K562 (cell line): ENCODE data around the gene PGBD1. TPM values are rescaled to one million over a fixed set of nuclear protein-coding genes. Genes with fewer than 3 reads are reported as not detected.

Experiments
- ASH1L ChIP-seq: fragments of 450-650 bp; IDR thresholded peaks from 2 replicates; pipeline ENCODE4 v1.6.1; 2018; ENCODE audit warnings: borderline replicate concordance, mild to moderate bottlenecking, low read depth; ENCODE audit not compliant: partially characterized antibody
- BCL6 ChIP-seq: fragments of 250-450 bp; sonication (Bioruptor Pico); IDR thresholded peaks from 2 replicates; pipeline ENCODE4 v1.4.0; 2020
- HCFC1 ChIP-seq: IDR thresholded peaks from 2 replicates; pipeline ENCODE4 v1.6.1; 2012; ENCODE audit warnings: low read depth, low read length, improper control_type of control experiment
- HEY1 ChIP-seq: fragments of 250-450 bp; sonication (Bioruptor Pico); IDR thresholded peaks from 2 replicates; pipeline ENCODE4 v1.5.0; 2020; ENCODE audit warnings: mild to moderate bottlenecking, moderate library complexity, borderline replicate concordance
- MBD2 ChIP-seq: sonication (generic); IDR thresholded peaks from 2 replicates; pipeline ENCODE4 v1.6.1; 2016; ENCODE audit warnings: low read depth, borderline replicate concordance
- NELFE ChIP-seq: IDR thresholded peaks from 2 replicates; pipeline ENCODE4 v1.6.1; 2011; ENCODE audit warnings: mild to moderate bottlenecking; ENCODE audit not compliant: insufficient read depth, insufficient read length
- SNIP1 ChIP-seq: fragments of 450-650 bp; IDR thresholded peaks from 2 replicates; pipeline ENCODE4 v1.7.1; 2017; ENCODE audit warnings: low read depth, mild to moderate bottlenecking
- ZBTB1 ChIP-seq: sonication (generic); formaldehyde crosslinking; IDR thresholded peaks from 2 replicates; pipeline ENCODE4 v1.8.1; 2023; ENCODE audit warnings: missing genetic modification reagents, low read depth, mild to moderate bottlenecking, borderline replicate concordance
- ZNF134 ChIP-seq: fragments of 250-450 bp; sonication (Bioruptor Pico); conservative IDR thresholded peaks from 2 replicates; pipeline ENCODE4 v1.4.0; 2020
- ZNF143 ChIP-seq: sonication (generic); formaldehyde crosslinking; IDR thresholded peaks from 2 replicates; pipeline ENCODE4 v1.9.0; 2022; ENCODE audit warnings: mild to moderate bottlenecking, missing genetic modification reagents
- ZNF780A ChIP-seq: fragments of 250-450 bp; sonication (Bioruptor Pico); IDR thresholded peaks from 2 replicates; pipeline ENCODE4 v1.5.0; 2021; ENCODE audit warnings: mild to moderate bottlenecking
- ZNF79 ChIP-seq: fragments of 250-450 bp; sonication (Bioruptor Pico); IDR thresholded peaks from 2 replicates; pipeline ENCODE4 v1.4.0; 2020; ENCODE audit warnings: low read depth, mild to moderate bottlenecking, moderate library complexity
- polyA plus RNA-seq, 8 experiments: library from polyadenylated mRNA; depleted of rRNA in 4 of 8; stranded (reverse) in 5 of 8; unstranded in 3 of 8; fragments of >200 nt; fragmentation: Nextera tagmentation in 2 of 8; fragmentation: Illumina TruSeq in 1 of 8; extraction: Ambion mirVana in 2 of 8; extraction: Trizol in 1 of 8; gene quantifications; 2 replicates each; pipeline versions ENCODE4 v1.2.1 to v1.2.3, GENCODE V29; 2011 to 2014; ENCODE audit warnings: inconsistent platforms in 1 of 8, missing spikeins in 1 of 8
- total RNA-seq, 7 experiments: library from RNA; depleted of rRNA in 6 of 7; stranded (reverse); fragments of >200 nt in 6 of 7; fragmentation: Illumina TruSeq in 2 of 7; extraction: Trizol in 2 of 7; gene quantifications; 2 replicates each; pipeline versions ENCODE4 v1.2.1 to v1.2.3, GENCODE V29; 2011 to 2021; ENCODE audit warnings: low replicate concordance in 1 of 7
- TF ChIP-seq, protein P1 (sequence below): fragments of 450-650 bp; formaldehyde crosslinking; conservative IDR thresholded peaks from 2 replicates; pipeline ENCODE4 v1.4.0; 2022; ENCODE audit warnings: mild to moderate bottlenecking, missing genetic modification characterization
- TF ChIP-seq, protein P2 (sequence below), 2 experiments: IDR thresholded peaks; 2 replicates each; pipeline ENCODE4 v1.6.1; 2011; ENCODE audit warnings: borderline replicate concordance in 1 of 2, control low read depth in 1 of 2, low read depth in 1 of 2, low read length in 1 of 2, mild to moderate bottlenecking in 1 of 2, mixed read lengths in 1 of 2, moderate library complexity in 1 of 2; ENCODE audit not compliant: insufficient read depth in 1 of 2, insufficient read length in 1 of 2, poor library complexity in 1 of 2, severe bottlenecking in 1 of 2; ENCODE audit errors: extremely low read depth in 1 of 2
- TF ChIP-seq, protein P3 (sequence below): fragments of 250-450 bp; sonication (Bioruptor Pico); IDR thresholded peaks from 2 replicates; pipeline ENCODE4 v1.5.0; 2021; ENCODE audit warnings: mild to moderate bottlenecking, moderate library complexity
- TF ChIP-seq, protein P4 (sequence below): IDR thresholded peaks from 2 replicates; pipeline ENCODE4 v1.6.1; 2014; ENCODE audit warnings: antibody characterized with exemption
- TF ChIP-seq, protein P5 (sequence below), 3 experiments: fragments of 200-800 bp in 1 of 3; fragments of 250-450 bp in 1 of 3; fragments of 450-650 bp in 1 of 3; sonication (Bioruptor Pico) in 1 of 3; sonication (Bioruptor generic) in 1 of 3; formaldehyde crosslinking in 1 of 3; IDR thresholded peaks; 2 replicates each; pipeline versions ENCODE4 v1.6.1 to v1.8.0; 2016 to 2022; ENCODE audit warnings: mild to moderate bottlenecking in 2 of 3, missing genetic modification characterization in 2 of 3, missing compliant biosample characterization in 1 of 3, moderate library complexity in 1 of 3

Gene PGBD1
- total and polyA plus RNA-seq, 9 of the 15 experiments (the other 6 are each of a cell fraction or from before 2014, with no cell fraction given): 3.3 to 9.0 (median 7.3) TPM

DNA sequence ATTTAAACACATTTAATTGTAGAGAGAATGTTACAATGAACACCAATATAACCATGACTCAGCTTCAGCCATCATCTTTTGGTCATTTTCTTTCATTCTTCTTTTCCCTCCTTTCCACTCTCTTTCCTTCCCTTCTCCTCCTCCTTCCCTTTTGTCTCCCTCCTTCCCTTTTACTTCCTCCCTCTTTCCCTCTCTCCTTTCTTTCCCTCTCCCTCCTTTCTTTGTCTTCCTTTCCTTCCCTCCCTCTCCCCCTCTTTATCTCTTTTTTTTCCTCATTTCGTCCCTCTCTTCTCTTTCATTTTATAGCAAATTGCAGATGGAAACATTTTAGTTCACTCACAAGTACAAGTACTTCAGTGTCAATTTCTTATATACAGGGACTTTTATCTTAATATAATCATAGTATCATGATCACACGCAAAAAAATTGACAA, 70.1 kb downstream of the PGBD1 start (continued):
- TF ChIP-seq, protein P1, sequence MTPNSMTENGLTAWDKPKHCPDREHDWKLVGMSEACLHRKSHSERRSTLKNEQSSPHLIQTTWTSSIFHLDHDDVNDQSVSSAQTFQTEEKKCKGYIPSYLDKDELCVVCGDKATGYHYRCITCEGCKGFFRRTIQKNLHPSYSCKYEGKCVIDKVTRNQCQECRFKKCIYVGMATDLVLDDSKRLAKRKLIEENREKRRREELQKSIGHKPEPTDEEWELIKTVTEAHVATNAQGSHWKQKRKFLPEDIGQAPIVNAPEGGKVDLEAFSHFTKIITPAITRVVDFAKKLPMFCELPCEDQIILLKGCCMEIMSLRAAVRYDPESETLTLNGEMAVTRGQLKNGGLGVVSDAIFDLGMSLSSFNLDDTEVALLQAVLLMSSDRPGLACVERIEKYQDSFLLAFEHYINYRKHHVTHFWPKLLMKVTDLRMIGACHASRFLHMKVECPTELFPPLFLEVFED: peak; percentile 95
- TF ChIP-seq, protein P2, sequence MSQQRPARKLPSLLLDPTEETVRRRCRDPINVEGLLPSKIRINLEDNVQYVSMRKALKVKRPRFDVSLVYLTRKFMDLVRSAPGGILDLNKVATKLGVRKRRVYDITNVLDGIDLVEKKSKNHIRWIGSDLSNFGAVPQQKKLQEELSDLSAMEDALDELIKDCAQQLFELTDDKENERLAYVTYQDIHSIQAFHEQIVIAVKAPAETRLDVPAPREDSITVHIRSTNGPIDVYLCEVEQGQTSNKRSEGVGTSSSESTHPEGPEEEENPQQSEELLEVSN (IDR thresholded peaks at IDR 0.05; ENCODE audit: borderline replicate concordance in 1 of 2, extremely low read depth in 1 of 2, insufficient read depth in 1 of 2, insufficient read length in 1 of 2, low read depth in 1 of 2, low read length in 1 of 2, poor library complexity in 1 of 2, severe bottlenecking in 1 of 2): no peak
- TF ChIP-seq MBD2 (no peak), ZNF79 (CRISPR knock-in tag) (no peak), HCFC1 (no peak), NELFE (no peak), BCL6 (CRISPR knock-in tag) (no peak), ZNF134 (CRISPR knock-in tag) (no peak), HEY1 (CRISPR knock-in tag) (no peak), ZNF143 (CRISPR knock-in tag) (no peak), ZNF780A (CRISPR knock-in tag) (no peak), ZBTB1 (CRISPR knock-in tag) (no peak), ASH1L (peak; percentile 66), SNIP1 (peak; percentile 58; the same call in 1 of the 2 replicates)
- TF ChIP-seq, protein P3, sequence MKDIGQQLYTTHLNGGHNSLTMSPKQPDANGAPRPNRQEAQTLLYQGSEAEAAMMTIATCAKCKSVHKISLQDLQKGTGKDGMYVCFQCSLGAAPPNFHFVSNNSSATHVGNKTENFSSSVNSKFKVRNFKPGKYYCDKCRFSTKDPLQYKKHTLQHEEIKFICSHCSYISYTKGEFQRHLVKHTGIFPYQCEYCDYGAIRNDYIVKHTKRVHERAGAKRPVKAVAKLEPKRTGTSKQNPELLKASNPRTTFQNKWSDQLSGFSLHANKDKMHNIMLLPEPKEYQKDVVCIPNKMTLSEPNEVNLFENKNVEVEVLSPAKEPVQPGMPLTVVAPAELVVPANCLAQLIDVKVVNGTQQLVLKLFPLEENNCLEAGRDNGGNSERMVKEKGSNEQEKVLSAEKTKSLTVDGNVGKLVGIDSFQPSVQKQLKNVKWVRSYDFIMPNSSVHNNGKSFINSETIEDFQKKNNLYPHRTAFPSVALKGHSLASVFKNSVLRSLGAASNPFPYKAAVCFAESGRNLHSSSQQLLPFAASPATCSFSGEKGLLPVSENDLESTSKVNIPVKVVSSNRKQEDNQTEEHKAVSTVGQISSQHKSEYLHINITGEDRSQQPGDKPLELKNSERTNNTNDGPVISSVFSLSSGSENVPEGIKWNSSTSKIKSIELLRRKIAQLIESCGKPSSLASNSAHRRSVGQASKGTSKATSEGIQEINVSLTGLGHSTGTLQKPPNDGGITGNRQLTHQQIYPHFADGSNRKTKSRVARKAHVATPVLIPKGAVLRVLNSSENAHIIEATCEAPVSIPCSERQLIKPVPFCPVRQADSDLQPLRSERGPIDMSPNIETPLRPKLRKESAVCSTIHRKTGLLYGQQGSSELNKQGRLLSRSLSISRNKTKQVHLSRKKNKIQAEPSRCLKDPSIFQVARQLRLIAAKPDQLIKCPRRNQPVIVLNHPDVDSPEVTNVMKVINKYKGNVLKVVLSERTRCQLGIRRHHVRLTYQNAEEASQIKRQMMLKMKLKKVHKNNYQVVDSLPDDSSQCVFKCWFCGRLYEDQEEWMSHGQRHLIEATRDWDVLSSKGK (CRISPR knock-in tag): no peak
- TF ChIP-seq, protein P4, sequence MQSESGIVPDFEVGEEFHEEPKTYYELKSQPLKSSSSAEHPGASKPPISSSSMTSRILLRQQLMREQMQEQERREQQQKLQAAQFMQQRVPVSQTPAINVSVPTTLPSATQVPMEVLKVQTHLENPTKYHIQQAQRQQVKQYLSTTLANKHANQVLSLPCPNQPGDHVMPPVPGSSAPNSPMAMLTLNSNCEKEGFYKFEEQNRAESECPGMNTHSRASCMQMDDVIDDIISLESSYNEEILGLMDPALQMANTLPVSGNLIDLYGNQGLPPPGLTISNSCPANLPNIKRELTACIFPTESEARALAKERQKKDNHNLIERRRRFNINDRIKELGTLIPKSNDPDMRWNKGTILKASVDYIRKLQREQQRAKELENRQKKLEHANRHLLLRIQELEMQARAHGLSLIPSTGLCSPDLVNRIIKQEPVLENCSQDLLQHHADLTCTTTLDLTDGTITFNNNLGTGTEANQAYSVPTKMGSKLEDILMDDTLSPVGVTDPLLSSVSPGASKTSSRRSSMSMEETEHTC: no peak
- TF ChIP-seq, protein P5, sequence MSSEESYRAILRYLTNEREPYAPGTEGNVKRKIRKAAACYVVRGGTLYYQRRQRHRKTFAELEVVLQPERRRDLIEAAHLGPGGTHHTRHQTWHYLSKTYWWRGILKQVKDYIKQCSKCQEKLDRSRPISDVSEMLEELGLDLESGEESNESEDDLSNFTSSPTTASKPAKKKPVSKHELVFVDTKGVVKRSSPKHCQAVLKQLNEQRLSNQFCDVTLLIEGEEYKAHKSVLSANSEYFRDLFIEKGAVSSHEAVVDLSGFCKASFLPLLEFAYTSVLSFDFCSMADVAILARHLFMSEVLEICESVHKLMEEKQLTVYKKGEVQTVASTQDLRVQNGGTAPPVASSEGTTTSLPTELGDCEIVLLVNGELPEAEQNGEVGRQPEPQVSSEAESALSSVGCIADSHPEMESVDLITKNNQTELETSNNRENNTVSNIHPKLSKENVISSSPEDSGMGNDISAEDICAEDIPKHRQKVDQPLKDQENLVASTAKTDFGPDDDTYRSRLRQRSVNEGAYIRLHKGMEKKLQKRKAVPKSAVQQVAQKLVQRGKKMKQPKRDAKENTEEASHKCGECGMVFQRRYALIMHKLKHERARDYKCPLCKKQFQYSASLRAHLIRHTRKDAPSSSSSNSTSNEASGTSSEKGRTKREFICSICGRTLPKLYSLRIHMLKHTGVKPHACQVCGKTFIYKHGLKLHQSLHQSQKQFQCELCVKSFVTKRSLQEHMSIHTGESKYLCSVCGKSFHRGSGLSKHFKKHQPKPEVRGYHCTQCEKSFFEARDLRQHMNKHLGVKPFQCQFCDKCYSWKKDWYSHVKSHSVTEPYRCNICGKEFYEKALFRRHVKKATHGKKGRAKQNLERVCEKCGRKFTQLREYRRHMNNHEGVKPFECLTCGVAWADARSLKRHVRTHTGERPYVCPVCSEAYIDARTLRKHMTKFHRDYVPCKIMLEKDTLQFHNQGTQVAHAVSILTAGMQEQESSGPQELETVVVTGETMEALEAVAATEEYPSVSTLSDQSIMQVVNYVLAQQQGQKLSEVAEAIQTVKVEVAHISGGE (CRISPR knock-in tag; IDR thresholded peaks at IDR 0.05): no peak
